Endodermal cell (in vitro differentiated cells): ENCODE results near the gene FGB. TPM values are rescaled to one million over a fixed set of nuclear protein-coding genes. Genes with fewer than 3 reads are reported as not detected.

Experiments
- DNase-seq: peaks from one replicate; pipeline ENCODE4 v3.0.0-alpha.2; 2017
- H3K27ac ChIP-seq: 2 replicates; pipeline ENCODE4 v1.5.1; 2013; ENCODE audit warnings: mild to moderate bottlenecking, low read depth, low read length, moderate library complexity
- H3K27me3 ChIP-seq: 2 replicates; pipeline ENCODE4 v1.6.1; 2013; ENCODE audit warnings: mild to moderate bottlenecking, low read length, moderate library complexity; ENCODE audit not compliant: insufficient read depth, control insufficient read depth, poor library complexity, severe bottlenecking
- H3K36me3 ChIP-seq: 2 replicates; pipeline ENCODE4 v1.7.0; 2013; ENCODE audit warnings: mild to moderate bottlenecking, low read length, moderate library complexity; ENCODE audit not compliant: control insufficient read depth, insufficient read depth
- H3K4me1 ChIP-seq: one replicate; pipeline ENCODE4 v1.7.0; 2013; ENCODE audit warnings: low read length; ENCODE audit not compliant: control insufficient read depth, insufficient read depth
- H3K4me3 ChIP-seq: 2 replicates; pipeline ENCODE4 v1.5.1; 2013; ENCODE audit warnings: mild to moderate bottlenecking, low read length, moderate library complexity
- H3K9ac ChIP-seq: 2 replicates; pipeline ENCODE4 v1.6.1; 2013; ENCODE audit warnings: mild to moderate bottlenecking, low read length, moderate library complexity; ENCODE audit not compliant: poor library complexity, severe bottlenecking; ENCODE audit errors: extremely low read depth
- H3K9me3 ChIP-seq: 2 replicates; pipeline ENCODE4 v1.6.1; 2013; ENCODE audit warnings: mild to moderate bottlenecking, low read length, moderate library complexity; ENCODE audit not compliant: control insufficient read depth
- H3K27ac Mint-ChIP-seq: 2 replicates; pipeline ENCODE4 v1.8.0; 2020; ENCODE audit warnings: mixed read lengths
- H3K27me3 Mint-ChIP-seq: 2 replicates; pipeline ENCODE4 v1.8.0; 2021; ENCODE audit warnings: mild to moderate bottlenecking, mixed read lengths; ENCODE audit not compliant: insufficient read depth
- H3K36me3 Mint-ChIP-seq: 2 replicates; pipeline ENCODE4 v1.8.0; 2020; ENCODE audit warnings: low read depth, mixed read lengths
- H3K4me1 Mint-ChIP-seq: 2 replicates; pipeline ENCODE4 v1.8.0; 2020; ENCODE audit warnings: mixed read lengths
- H3K4me3 Mint-ChIP-seq: 2 replicates; pipeline ENCODE4 v1.8.0; 2020; ENCODE audit warnings: mild to moderate bottlenecking, moderate library complexity, mixed read lengths
- H3K9me3 Mint-ChIP-seq: 2 replicates; pipeline ENCODE4 v1.8.0; 2020; ENCODE audit warnings: mild to moderate bottlenecking, mixed read lengths
- WGBS, 2 experiments: methylation state at CpG; one replicate each; pipeline versions ENCODE4 v1.1.5 to v1.1.7; 2013; ENCODE audit warnings: missing lambda C conversion rate in 2 of 2, mixed read lengths in 1 of 2; ENCODE audit not compliant: insufficient coverage in 1 of 2, insufficient read length in 1 of 2; 5-methylcytosine and 5-hydroxymethylcytosine counted together
- total RNA-seq, 2 donors: library from RNA; stranded (reverse); fragmentation: NEBNext Ultra II Directional in 1 of 2; extraction: Animal tissue kit (Norgen Biotek cat#: 25700) in 1 of 2; gene quantifications; 2 replicates in 1 of 2; 3 replicates in 1 of 2; pipeline ENCODE4 v1.2.1, GENCODE V29; 2021
- TF ChIP-seq, protein P1 (sequence below): fragments of 200-600 bp; sonication (generic); conservative IDR thresholded peaks from 2 replicates; pipeline ENCODE4 v1.5.0; 2021; ENCODE audit warnings: antibody characterized with exemption, mild to moderate bottlenecking

The FGB gene
- total RNA-seq, 2 donors from 2014 or later: 0.55 TPM; not detected in 1

DNA sequence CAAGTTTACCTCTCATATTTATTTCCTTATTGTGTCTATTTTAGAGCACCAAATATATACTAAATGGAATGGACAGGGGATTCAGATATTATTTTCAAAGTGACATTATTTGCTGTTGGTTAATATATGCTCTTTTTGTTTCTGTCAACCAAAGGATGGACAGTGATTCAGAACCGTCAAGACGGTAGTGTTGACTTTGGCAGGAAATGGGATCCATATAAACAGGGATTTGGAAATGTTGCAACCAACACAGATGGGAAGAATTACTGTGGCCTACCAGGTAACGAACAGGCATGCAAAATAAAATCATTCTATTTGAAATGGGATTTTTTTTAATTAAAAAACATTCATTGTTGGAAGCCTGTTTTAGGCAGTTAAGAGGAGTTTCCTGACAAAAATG, 6.2 kb downstream of the FGB start:
- no peak overlapping the region for H3K4me3 ChIP-seq
- no peaks in the 10 kb centered on the region for H3K9me3 ChIP-seq
- Mint-ChIP-seq H3K9me3 (no peaks in the 10 kb centered on the region), H3K36me3 (no peaks in the 10 kb centered on the region), H3K27me3 (no peaks in the 10 kb centered on the region), H3K4me1 (no peaks in the 10 kb centered on the region), H3K4me3 (no peak overlapping the region), H3K27ac (no peak overlapping the region)
- no peaks in the 10 kb centered on the region for H3K27me3 ChIP-seq
- H3K4me1 ChIP-seq: no peaks in the 10 kb centered on the region
- H3K9ac ChIP-seq: no peak overlapping the region
- DNase-seq: no peak
- 96 to 100% methylated on average over 2 to 3 of the region's 3 CpGs for WGBS, 2 experiments
- no peak overlapping the region for H3K27ac ChIP-seq
- TF ChIP-seq, protein P1, sequence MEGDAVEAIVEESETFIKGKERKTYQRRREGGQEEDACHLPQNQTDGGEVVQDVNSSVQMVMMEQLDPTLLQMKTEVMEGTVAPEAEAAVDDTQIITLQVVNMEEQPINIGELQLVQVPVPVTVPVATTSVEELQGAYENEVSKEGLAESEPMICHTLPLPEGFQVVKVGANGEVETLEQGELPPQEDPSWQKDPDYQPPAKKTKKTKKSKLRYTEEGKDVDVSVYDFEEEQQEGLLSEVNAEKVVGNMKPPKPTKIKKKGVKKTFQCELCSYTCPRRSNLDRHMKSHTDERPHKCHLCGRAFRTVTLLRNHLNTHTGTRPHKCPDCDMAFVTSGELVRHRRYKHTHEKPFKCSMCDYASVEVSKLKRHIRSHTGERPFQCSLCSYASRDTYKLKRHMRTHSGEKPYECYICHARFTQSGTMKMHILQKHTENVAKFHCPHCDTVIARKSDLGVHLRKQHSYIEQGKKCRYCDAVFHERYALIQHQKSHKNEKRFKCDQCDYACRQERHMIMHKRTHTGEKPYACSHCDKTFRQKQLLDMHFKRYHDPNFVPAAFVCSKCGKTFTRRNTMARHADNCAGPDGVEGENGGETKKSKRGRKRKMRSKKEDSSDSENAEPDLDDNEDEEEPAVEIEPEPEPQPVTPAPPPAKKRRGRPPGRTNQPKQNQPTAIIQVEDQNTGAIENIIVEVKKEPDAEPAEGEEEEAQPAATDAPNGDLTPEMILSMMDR: no peak
- no peaks in the 10 kb centered on the region for H3K36me3 ChIP-seq

DNA sequence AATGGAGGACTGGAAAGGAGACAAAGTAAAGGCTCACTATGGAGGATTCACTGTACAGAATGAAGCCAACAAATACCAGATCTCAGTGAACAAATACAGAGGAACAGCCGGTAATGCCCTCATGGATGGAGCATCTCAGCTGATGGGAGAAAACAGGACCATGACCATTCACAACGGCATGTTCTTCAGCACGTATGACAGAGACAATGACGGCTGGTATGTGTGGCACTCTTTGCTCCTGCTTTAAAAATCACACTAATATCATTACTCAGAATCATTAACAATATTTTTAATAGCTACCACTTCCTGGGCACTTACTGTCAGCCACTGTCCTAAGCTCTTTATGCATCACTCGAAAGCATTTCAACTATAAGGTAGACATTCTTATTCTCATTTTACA, 6.8 kb downstream of the FGB start:
- H3K4me3 ChIP-seq: no peak overlapping the region
- TF ChIP-seq, protein P1: no peak
- H3K36me3 Mint-ChIP-seq: no peaks in the 10 kb centered on the region
- 93 to 95% methylated on average over 5 of the region's 5 CpGs for WGBS, 2 experiments
- no peaks in the 10 kb centered on the region for H3K36me3 ChIP-seq
- H3K9me3 ChIP-seq: no peaks in the 10 kb centered on the region
- no peak overlapping the region for H3K4me3 Mint-ChIP-seq
- H3K9me3 Mint-ChIP-seq: no peaks in the 10 kb centered on the region
- H3K4me1 ChIP-seq: no peaks in the 10 kb centered on the region
- no peaks in the 10 kb centered on the region for H3K27me3 ChIP-seq
- H3K27ac Mint-ChIP-seq: no peak overlapping the region
- DNase-seq: no peak
- H3K4me1 Mint-ChIP-seq: no peaks in the 10 kb centered on the region
- no peaks in the 10 kb centered on the region for H3K27me3 Mint-ChIP-seq
- no peak overlapping the region for H3K27ac ChIP-seq
- H3K9ac ChIP-seq: no peak overlapping the region

DNA sequence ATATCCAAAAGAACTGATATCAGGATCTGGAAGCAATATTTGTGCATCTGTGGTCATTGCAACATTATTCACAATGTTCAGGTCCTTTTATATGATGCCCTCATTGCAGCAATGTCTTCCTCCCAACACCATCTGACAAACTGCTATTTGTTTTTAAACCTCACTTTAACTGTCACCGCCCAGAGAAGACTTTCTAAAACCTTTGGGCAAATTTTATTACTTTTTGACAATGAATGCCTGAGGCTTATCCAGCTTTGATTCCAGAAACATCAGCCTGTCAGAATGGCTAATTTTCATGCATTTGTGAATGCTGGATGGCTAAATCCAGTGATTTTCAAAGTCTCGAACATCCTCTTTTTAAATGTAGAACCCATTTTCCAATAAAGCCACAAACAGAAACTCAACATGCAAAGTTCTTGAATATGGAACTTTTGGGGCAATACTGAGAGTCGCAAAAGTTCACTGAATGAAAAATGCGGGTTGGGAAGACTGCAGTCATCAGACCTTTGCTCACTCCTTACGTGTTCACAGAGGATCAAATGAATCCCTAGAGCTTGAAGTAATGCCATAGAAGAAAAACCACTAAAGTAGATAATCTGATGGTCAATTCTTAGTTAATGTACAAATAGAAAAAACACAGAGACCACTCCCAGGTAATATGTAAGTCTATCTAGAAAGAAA, 10.5 kb downstream of the FGB start:
- TF ChIP-seq, protein P1: no peak
- no peaks in the 10 kb centered on the region for H3K36me3 Mint-ChIP-seq

More for the DNA sequence above, 10.5 kb downstream of the FGB start:
- Histone ChIP-seq H3K27ac (no peak overlapping the region), H3K4me1 (no peaks in the 10 kb centered on the region), H3K9ac (no peak overlapping the region), H3K27me3 (no peaks in the 10 kb centered on the region), H3K9me3 (no peaks in the 10 kb centered on the region), H3K4me3 (no peak overlapping the region), H3K36me3 (no peaks in the 10 kb centered on the region)
- Mint-ChIP-seq H3K9me3 (no peaks in the 10 kb centered on the region), H3K27ac (no peak overlapping the region), H3K27me3 (no peaks in the 10 kb centered on the region), H3K4me3 (no peak overlapping the region), H3K4me1 (peaks cover 4% of the 10 kb centered on the region)
- DNase-seq: no peak
- WGBS, 2 experiments: 88 to 94% methylated on average over 3 to 5 of the region's 5 CpGs
